ENCODE data around the gene RHBDF2.

Gene RHBDF2

GRCh38 chr17:76501018-76501826 lies at the start of gene RHBDF2:
RHBDF2 (minus strand) TSS chr17:76501423; CDS start chr17:76481524, 19,899 bp downstream.
- peak; percentile 61 for DNase-seq (ENCODE audit: low read depth)
- H3K4me3 ChIP-seq (ENCODE audit: low read depth, low read length) = peak within 1 kb of the TSS; percentile 66
- no peak for TF ChIP-seq CTCF (IDR thresholded peaks at IDR 0.05; ENCODE audit: low read depth, low read length, missing control alignments)

GRCh38 chr17:76549539-76549938 lies 48.3 kb upstream of the RHBDF2 start:
- TF ChIP-seq CTCF (IDR thresholded peaks at IDR 0.05; ENCODE audit: low read depth, low read length, missing control alignments) = no peak
- no peak overlapping the region for H3K4me3 ChIP-seq (ENCODE audit: low read depth, low read length)
- DNase-seq (ENCODE audit: low read depth) = no peak

GRCh38 chr17:76549215-76549518 lies 47.9 kb upstream of the RHBDF2 start:
- no peak for DNase-seq (ENCODE audit: low read depth)
- no peak overlapping the region for H3K4me3 ChIP-seq (ENCODE audit: low read depth, low read length)
- no peak for TF ChIP-seq CTCF (IDR thresholded peaks at IDR 0.05; ENCODE audit: low read depth, low read length, missing control alignments)

- no peak overlapping the region for H3K4me3 ChIP-seq (ENCODE audit: low read depth, low read length)
- DNase-seq (ENCODE audit: low read depth) = no peak
- TF ChIP-seq CTCF (IDR thresholded peaks at IDR 0.05; ENCODE audit: low read depth, low read length, missing control alignments) = no peak
Observed at GRCh38 chr17:76548378-76549214, 47.4 kb upstream of the RHBDF2 start.

GRCh38 chr17:76547642-76548202 lies 46.5 kb upstream of the RHBDF2 start:
- DNase-seq (ENCODE audit: low read depth) = no peak
- no peak overlapping the region for H3K4me3 ChIP-seq (ENCODE audit: low read depth, low read length)
- TF ChIP-seq CTCF (IDR thresholded peaks at IDR 0.05; ENCODE audit: low read depth, low read length, missing control alignments) = no peak

GRCh38 chr17:76547183-76547641 lies 46.0 kb upstream of the RHBDF2 start:
- peak; percentile 75 for TF ChIP-seq CTCF (IDR thresholded peaks at IDR 0.05; ENCODE audit: low read depth, low read length, missing control alignments)
- no peak for DNase-seq (ENCODE audit: low read depth)
- H3K4me3 ChIP-seq (ENCODE audit: low read depth, low read length) = no peak overlapping the region
